Left cardiac atrium (tissue), 4 donors: Measurements from ENCODE around the gene GBX1. TPM values are rescaled to one million over a fixed set of nuclear protein-coding genes. Genes with fewer than 3 reads are reported as not detected.

ENCODE experiments used
- ATAC-seq, 2 donors: fragments of 200-7000 bp; cut with Tn5 transposase; one replicate each; pipeline ENCODE4 v1.9.1; 2020; ENCODE audit warnings: mild to moderate bottlenecking in 2 of 2, moderate library complexity in 2 of 2
- DNase-seq: peaks from one replicate; pipeline ENCODE4 v3.0.0-alpha.2; 2020
- intact Hi-C, 2 donors: fragments of 100-400 bp; cut with DNase I; formaldehyde crosslinking; loops; one replicate each; pipeline versions ENCODE4 v1.14.1 to v1.15.1; 2022 to 2023
- total RNA-seq, 2 donors: library from RNA; stranded (reverse); fragmentation: NEBNext Ultra II Directional; extraction: Animal tissue kit (Norgen Biotek cat#: 25700); gene quantifications; one replicate each; pipeline ENCODE4 v1.2.1, GENCODE V29; 2021
- donor health status: DM: no; HTN: yes; CAD: no.
- donor health status: DM: no; HTN: yes; CAD: no; lungs with severe emphysema.
- donor health status: DM: yes; HTN: yes; CAD: no.
- donor health status: Dilated cardiomyopathy.

The GBX1 gene
- total RNA-seq, 2 donors from 2014 or later, result 0.56 TPM; not detected in 1

GRCh38 chr7:151143261-151144015, 24.1 kb downstream of the GBX1 start:
- ATAC-seq (peak in 1 of 2 donors; percentile 24), DNase-seq (no peak)
- intact Hi-C loops, result no loop called here

GRCh38 chr7:151142686-151143040, 24.8 kb downstream of the GBX1 start:
- DNase-seq (no peak), ATAC-seq (peak; percentile 5 to 56)
- intact Hi-C loops, result no loop called here

- DNase-seq (no peak), ATAC-seq (no peak)
- intact Hi-C loops, result no loop called here
These were observed 25.4 kb downstream of the GBX1 start for GRCh38 chr7:151141855-151142685.

GRCh38 chr7:151141311-151141854, 26.1 kb downstream of the GBX1 start:
- DNase-seq, result no peak
- ATAC-seq, result no peak
- intact Hi-C loops, result no loop called here

GRCh38 chr7:151140826-151141225, 26.7 kb downstream of the GBX1 start:
- DNase-seq (no peak), ATAC-seq (no peak)
- intact Hi-C loops, result no loop called here

GRCh38 chr7:151139791-151140190, 27.7 kb downstream of the GBX1 start:
- no peak for ATAC-seq
- intact Hi-C loops, result no loop called here
- DNase-seq, result no peak

- DNase-seq, result no peak
- intact Hi-C loops, result no loop called here
- peak; percentile 4 to 17 for ATAC-seq
These were observed 28.3 kb downstream of the GBX1 start for GRCh38 chr7:151139071-151139790.

- ATAC-seq (peak in 1 of 2 donors; percentile 47), DNase-seq (no peak)
- intact Hi-C loops, result no loop called here
These were observed 29.2 kb downstream of the GBX1 start for GRCh38 chr7:151138153-151138851.

- intact Hi-C loops, result no loop called here
- ATAC-seq, result peak; percentile 17
- peak; percentile 17 for DNase-seq
These were observed 29.7 kb downstream of the GBX1 start for GRCh38 chr7:151137791-151138152.

- intact Hi-C loops, result no loop called here
- DNase-seq (peak; percentile 20), ATAC-seq (peak; percentile 28 to 52)
These were observed 30.3 kb downstream of the GBX1 start for GRCh38 chr7:151137076-151137675.

- intact Hi-C loops, result no loop called here
- ATAC-seq, result no peak
- DNase-seq, result peak; percentile 14
These were observed 31.3 kb downstream of the GBX1 start for GRCh38 chr7:151135866-151136843.

- no peak for ATAC-seq
- no peak for DNase-seq
- intact Hi-C loops, result no loop called here
These were observed 32.0 kb downstream of the GBX1 start for GRCh38 chr7:151135525-151135845.

GRCh38 chr7:151134743-151135524, 32.6 kb downstream of the GBX1 start:
- DNase-seq, result peak; percentile 22
- intact Hi-C loops, result no loop called here
- ATAC-seq, result peak in 1 of 2 donors; percentile 33

GRCh38 chr7:151133986-151134742, 33.3 kb downstream of the GBX1 start:
- DNase-seq (peak; percentile 17), ATAC-seq (peak in 1 of 2 donors; percentile 14)
- intact Hi-C loops, result no loop called here

- intact Hi-C loops, result no loop called here
- peak; percentile 16 for DNase-seq
These were observed 34.1 kb downstream of the GBX1 start for GRCh38 chr7:151133266-151133985.

More at GRCh38 chr7:151133266-151133985, 34.1 kb downstream of the GBX1 start:
- no peak for ATAC-seq
